HG03432 (cell line): ENCODE measurements around the gene APH1B.
"Not testable (repeated sequence)": the region's sequence is repeated elsewhere in the genome, so short reads cannot be mapped to it uniquely, and the experiment has no call there.

Experiments
- ATAC-seq: cut with Tn5 transposase; IDR thresholded peaks from one replicate; pipeline ENCODE4 v1.9.1; 2021; ENCODE audit warnings: mild to moderate bottlenecking, moderate library complexity; ENCODE audit not compliant: unreplicated experiment

Gene APH1B

GRCh38 chr15:63327648-63328421, 50.4 kb downstream of the APH1B start:
- no peak for ATAC-seq

GRCh38 chr15:63329567-63330350, 52.4 kb downstream of the APH1B start:
- no peak for ATAC-seq

DNA sequence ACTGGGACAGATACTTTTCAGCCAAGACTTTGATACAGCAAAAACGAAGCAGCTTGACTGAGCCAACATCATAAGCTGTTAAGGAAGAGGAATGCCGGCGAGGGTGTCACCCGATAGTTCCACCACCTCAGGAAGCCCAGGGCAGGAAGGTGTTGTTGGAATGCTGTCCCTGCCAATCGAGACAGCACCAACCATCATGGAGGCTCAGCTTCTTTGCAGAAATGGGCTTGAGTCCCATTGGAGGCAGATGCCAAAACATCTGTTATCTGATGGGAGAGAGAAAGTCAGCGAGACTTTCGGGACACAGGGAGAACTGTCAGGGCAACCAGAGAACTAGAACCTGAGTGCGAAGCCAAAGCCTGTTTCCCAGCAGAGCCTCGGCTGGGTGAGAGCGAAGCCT, 53.5 kb downstream of the APH1B start:
- no peak for ATAC-seq

DNA sequence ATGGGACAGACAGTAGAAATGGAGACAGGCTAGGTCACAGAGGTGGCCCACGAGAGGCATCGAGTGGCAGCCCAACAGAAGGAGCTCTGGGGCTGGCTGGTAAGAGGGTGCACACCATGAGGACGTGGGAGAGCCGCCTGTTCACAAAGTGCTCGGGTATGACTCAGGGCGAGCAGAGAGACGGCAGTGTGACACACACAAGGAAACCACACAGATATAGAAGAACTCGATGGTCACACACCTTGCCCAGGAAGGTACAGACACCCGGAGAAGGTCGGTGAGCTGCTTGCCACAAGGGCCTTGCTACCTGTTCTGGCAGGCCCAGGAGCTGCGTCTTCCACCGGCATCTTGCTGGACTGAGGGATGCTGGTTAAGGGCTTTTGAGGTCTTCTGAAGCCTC, 54.1 kb downstream of the APH1B start:
- no peak for ATAC-seq

DNA sequence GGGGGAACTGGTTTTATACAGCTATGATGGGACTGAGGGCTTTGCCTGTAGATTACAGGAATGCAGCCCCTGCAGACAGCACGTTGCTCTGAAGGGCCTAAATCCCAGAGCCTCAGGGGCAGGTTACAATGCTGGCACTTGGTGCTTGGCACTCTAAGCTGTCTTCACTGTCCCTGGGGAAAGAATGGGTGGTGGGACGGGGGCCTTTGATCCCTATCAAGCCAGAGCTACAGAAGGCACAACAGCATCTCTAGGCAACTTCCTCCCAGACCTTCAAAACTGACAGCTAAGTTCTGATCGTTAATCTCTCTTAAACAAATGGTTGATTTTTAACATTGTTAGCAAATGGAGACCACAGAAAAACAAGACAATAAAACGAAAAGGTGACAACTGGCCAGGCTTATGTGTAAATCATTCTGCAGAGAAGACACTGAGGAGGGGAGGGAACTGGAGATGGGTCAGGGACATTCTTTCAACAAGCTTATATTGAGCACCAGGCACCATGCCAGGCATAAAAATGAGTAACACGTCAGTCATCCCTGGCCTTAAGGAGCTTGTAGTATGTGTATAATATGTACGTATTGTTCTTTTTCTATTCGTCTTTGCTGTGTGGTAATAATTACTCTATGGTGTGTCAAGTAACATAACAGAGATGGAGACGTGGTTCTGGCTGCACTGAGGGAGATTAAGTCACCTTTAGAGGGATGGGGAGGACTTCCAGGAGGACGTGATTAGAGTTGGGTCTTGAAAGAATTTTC, 55.1 kb downstream of the APH1B start:
- no peak for ATAC-seq

DNA sequence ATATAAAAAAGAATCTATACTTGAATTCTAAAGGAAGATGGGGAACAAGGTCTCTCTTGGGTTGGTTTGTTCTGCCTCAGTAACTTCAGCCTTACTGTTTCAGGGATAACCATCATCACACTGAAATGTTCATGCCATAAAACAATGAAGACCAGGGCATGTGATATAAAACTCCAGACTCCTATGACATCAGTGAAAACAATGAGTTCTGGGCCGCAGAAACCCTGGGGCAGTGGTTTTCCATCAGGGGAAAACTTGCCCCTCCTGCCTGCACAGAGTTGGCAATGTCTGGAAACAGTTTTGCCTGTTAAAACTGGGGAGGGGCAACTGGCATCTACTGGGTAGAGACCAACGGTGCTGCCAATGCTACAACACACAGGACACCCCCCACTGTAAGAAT, 57.4 kb downstream of the APH1B start:
- no peak for ATAC-seq

DNA sequence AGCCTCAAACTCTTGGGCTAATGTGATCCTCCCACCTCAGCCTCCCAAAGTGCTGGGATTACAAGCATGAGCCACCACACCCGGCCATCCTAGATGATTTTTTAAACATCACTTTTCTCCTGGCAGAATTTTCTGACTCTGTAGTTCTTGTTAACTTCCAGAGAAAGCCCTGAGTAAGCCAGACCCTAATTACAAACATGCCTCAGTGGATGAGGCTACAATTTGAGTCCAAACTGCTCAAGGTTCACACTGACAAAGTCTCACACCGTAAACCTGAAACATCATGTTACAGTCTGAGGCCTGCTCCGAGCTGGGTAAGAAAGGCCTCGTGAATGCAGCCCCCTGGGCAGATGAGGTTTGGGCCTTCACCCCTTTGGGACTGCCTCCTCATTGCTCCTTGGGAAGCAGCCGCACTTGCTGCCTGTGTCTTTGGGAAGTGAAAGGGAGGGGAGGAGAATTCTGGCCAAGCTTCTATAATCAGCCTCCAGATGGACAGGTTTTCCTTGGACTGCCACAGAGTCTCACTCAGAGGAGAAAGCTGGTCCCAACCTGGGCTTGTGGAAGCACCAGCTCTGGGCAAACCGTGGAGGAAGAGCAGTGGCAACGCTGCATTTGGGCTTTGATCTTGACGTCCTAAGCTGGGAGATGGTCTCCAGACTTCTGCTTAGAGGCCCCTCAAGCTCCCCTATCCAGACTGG, 58.3 kb downstream of the APH1B start:
- no peak for ATAC-seq

GRCh38 chr15:63337046-63337445, 59.6 kb downstream of the APH1B start:
- ATAC-seq: no peak

DNA sequence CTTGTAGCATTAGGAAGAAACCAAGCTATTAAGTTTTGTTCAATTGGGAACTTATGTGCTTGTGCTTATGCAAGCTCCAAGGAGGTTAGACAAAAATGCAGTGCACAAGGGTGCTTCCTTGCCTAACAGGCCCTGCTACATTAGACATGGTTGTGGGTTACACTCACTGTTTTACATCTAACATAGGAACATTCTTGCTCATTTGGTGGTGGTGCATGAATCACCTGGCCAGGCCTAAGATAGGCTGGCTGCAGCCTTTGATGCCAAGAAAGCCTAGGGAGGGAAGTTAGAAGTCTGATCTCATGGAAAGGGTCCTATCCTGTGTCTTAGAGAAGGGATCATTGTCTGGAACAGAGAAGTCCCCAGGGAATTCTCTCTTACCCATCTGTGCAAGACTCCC, 60.8 kb downstream of the APH1B start:
- ATAC-seq: no peak

GRCh38 chr15:63339006-63339766, 61.8 kb downstream of the APH1B start:
- no peak for ATAC-seq

DNA sequence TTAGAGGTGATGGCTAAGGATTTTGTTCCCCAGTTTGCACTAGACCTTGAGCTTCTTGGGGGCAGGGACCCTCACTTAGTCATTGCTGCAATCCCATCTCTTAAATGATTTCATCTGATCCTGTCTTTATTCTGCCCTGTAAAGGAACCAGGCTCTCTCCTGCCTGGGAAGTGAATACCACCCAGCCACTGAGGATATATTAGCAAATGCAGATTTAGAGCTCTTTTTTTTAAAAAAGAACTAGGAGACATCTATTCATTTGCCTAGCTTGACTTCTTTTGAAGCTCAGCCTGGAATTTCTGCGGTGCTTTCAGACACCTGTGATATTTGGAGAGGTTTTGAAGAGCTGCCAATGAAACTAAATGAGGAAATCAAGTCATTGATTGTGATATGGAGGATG, 62.4 kb downstream of the APH1B start:
- ATAC-seq: no peak

- no peak for ATAC-seq
These were observed 62.9 kb downstream of the APH1B start for GRCh38 chr15:63340353-63340752.

DNA sequence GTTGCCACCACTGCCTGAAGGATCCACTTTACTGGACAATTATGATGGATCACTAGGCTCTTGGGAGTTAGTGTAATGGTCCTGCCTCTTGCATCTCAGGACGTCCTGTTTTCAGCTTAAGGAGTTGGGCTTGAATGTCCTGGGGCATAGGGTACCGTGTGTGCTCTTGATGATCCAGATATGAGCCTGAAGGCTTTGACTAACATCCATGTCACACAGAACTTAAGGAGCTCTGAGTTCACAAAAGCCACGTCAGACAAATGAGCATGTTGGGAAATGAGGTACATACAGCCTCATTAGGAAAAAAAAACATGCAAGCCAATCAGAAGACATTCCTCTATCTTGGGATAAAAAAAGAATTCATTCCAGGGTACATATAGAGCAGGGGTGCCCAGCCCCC, 63.5 kb downstream of the APH1B start:
- ATAC-seq: no peak

DNA sequence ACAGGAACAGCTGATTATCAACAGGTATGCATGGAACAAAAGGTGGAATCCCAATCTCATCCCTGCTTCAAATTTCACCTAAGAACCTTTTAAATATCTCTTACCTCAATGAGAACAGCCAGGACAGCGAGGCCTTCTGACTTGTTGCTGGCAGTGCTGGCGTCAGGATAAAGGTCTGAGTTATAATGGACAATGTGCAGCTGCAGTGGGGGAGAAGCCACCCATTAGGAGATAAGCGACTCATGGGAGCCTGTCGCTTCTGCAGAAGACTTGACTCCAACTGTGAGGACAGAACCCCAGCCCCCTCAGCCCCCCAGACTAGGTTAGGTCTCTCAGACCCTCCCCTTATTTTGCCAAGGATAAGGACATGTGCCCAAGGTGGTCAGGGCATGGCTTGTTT, 64.5 kb downstream of the APH1B start:
- ATAC-seq: no peak

DNA sequence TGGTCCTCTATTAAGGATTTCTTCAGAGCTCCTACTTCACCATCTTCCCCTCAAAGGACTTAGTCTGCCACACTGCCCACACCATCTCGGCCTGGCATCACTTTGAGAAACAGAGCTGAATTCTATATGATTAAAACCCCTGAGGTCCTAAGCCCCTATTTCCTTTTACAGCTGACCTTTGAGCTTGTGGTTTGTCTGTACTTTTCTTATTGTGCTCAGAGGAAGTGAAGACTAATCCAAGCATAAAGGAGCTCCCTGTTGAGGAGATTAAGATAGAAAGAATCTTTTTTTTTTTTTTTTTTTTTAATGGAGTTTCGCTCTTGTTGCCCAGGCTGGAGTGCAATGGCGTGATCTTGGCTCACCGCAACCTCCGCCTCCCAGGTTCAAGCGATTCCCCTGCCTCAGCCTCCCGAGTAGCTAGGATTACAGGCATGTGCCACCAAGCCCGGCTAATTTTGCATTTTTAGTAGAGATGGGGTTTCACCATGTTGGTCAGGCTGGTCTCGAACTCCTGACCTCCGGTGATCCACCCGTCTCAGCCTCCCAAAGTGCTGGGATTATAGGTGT, 65.7 kb downstream of the APH1B start:
- ATAC-seq: not testable (repeated sequence)

DNA sequence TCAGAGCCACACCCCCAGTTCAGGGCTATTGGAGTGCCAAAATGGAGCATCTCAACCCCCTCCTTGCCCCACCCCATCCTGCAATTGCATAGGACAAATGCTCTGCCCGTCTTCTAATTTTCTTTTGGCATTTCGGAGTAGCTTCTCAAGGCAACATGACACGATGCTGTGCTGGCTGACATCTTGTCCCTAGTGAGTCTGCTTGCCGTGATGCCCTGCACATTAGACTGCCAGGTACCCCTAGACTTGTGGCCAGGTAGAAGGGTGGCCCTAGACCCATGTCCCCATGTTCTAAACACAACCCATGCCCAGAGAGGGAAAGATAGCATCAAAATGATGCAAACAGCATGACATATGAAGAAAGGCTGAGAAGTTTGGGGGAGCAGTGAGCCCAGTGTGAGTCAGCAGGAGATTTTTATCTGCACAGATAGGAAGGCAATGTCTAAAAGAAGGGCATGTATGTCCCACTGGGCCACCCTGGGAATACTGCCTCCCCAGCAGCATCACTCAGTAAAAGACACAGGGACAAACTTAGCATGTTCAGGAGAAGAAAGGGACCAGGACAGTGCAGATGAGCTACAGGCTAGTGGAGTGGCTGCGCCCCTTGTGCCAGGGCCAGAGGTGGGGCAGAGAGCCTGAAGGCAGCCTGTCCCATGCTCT, 67.5 kb downstream of the APH1B start:
- ATAC-seq: no peak

GRCh38 chr15:63345391-63345752, 68.0 kb downstream of the APH1B start:
- no peak for ATAC-seq

DNA sequence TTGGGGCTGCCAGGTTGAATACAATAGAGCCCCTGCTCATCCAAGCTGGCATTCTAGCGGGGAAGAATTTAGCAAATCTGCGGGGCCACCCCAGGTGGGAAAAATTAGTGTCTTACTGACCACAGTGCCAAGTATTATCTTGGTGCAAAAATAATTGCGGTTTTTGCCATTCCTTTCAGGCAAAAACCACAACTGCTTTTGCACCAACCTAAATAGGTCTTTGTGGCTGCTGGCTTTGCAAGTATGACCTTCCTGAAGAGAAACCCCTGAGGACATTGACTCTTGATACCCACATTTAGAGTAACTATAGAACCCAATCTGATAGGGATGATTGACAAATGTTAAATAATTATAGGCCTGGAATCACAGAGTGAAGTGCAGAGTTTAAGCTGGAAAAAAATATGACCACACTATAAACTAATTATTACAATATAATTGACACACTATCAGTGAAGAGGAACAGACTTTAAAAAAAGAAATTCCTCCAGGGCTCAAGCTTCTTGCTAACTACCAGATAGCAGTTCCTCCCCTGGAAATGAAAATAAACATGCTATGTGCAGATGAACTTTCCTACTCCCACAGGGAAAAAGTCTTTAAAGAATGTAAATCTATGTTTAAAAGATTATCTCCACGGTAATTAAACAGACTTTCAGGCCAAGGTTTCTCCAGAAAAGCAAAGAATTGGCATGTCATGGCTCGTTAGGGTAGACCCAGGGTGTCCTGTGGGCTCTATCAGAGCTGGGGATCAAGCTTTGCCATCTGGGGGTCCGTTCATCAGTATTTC, 69.9 kb downstream of the APH1B start:
- no peak for ATAC-seq

DNA sequence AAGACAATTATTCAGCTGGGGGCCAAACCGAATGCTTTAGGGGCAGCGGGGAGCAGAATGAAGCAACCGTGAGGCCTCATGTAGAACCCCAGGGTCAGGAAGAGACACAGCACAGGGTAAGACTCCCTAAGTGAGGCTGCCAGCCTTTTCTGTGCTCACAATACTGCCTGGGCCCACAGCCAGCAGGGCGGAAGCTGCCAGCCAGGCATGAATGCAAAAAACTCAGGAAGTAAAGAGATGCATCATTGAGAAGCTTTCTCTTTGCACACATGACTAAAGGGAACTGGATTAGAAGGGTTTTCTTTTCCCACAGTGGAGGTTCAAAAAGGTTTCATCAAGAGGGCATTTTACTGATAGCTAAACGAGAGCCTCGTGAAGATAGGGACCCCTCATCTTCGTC, 71.0 kb downstream of the APH1B start:
- no peak for ATAC-seq
